OCI-LY7 (cell line): Measurements from ENCODE around the gene LGALS8. TPM values are rescaled to one million over a fixed set of nuclear protein-coding genes. Genes with fewer than 3 reads are reported as not detected.
"Not testable (repeated sequence)": the region's sequence is repeated elsewhere in the genome, so short reads cannot be mapped to it uniquely, and the experiment has no call there.

Experiments used
- BruUV-seq: library from RNA; stranded (reverse); fragments of 400-500 nt; replicated peaks from 2 replicates; lab custom pipeline; 2021; lab: Mats Ljungman, UMichigan
- CTCF ChIA-PET: fragments of 300-600 bp; sonication (Branson Sonifier 250); formaldehyde crosslinking; loops from one replicate; lab custom pipeline; 2022; ENCODE audit warnings: antibody characterized with exemption; ENCODE audit not compliant: unreplicated experiment; lab: Charles Lee
- POLR2A ChIA-PET: fragments of 300-600 bp; sonication (Branson Sonifier 250); formaldehyde crosslinking; loops from one replicate; lab custom pipeline; 2022; ENCODE audit warnings: antibody characterized with exemption; lab: Charles Lee
- DNase-seq: peaks from one replicate; pipeline ENCODE4 v3.0.0-alpha.2; 2015; ENCODE audit warnings: low spot score
- H2AFZ ChIP-seq: fragments of 200-600 bp; sonication (generic), shearing (Covaris generic); 2 replicates; pipeline ENCODE4 v1.6.1; 2014; ENCODE audit warnings: mild to moderate bottlenecking, antibody characterized with exemption, low read length, moderate library complexity
- H3K27ac ChIP-seq: fragments of 200-600 bp; sonication (generic); 2 replicates; pipeline ENCODE4 v1.5.1; 2014; ENCODE audit warnings: mixed run types, low read depth, mild to moderate bottlenecking, moderate library complexity, low read length, inconsistent platforms; ENCODE audit not compliant: poor library complexity, severe bottlenecking
- H3K36me3 ChIP-seq: fragments of 200-600 bp; sonication (generic); 2 replicates; pipeline ENCODE4 v1.6.1; 2014; ENCODE audit warnings: mild to moderate bottlenecking, antibody characterized with exemption, low read length, moderate library complexity, mixed read lengths; ENCODE audit not compliant: insufficient read depth
- H3K4me1 ChIP-seq: fragments of 200-600 bp; sonication (generic); 2 replicates; pipeline ENCODE4 v1.5.1; 2014; ENCODE audit warnings: mild to moderate bottlenecking, low read length; ENCODE audit not compliant: insufficient read depth, poor library complexity, severe bottlenecking
- H3K4me2 ChIP-seq: fragments of 200-600 bp; sonication (generic); 2 replicates; pipeline ENCODE4 v1.6.1; 2014; ENCODE audit warnings: mild to moderate bottlenecking, low read length
- H3K4me3 ChIP-seq: fragments of 200-600 bp; sonication (generic); 2 replicates; pipeline ENCODE4 v1.5.1; 2014; ENCODE audit warnings: mild to moderate bottlenecking, low read depth, low read length; ENCODE audit not compliant: poor library complexity, severe bottlenecking
- H3K79me2 ChIP-seq: fragments of 200-600 bp; sonication (generic); 2 replicates; pipeline ENCODE4 v1.6.1; 2016; ENCODE audit warnings: low read depth, mild to moderate bottlenecking, low read length, moderate library complexity, mixed read lengths; ENCODE audit not compliant: insufficient read depth
- H3K9me2 ChIP-seq: fragments of 200-600 bp; sonication (generic); 2 replicates; pipeline ENCODE4 v1.6.1; 2016; ENCODE audit warnings: mild to moderate bottlenecking, low read length, mixed read lengths; ENCODE audit not compliant: insufficient read depth
- H3K9me3 ChIP-seq: fragments of 200-600 bp; sonication (generic); 2 replicates; pipeline ENCODE4 v1.6.1; 2014; ENCODE audit warnings: mild to moderate bottlenecking, mixed run types, low read length, mixed read lengths
- H4K20me1 ChIP-seq: fragments of 200-600 bp; sonication (generic); 2 replicates; pipeline ENCODE4 v1.6.1; 2014; ENCODE audit warnings: mild to moderate bottlenecking, antibody characterized with exemption, low read length, moderate library complexity, mixed read lengths; ENCODE audit not compliant: insufficient read depth
- EZH2phosphoT487 ChIP-seq: fragments of 200-600 bp; sonication (generic); IDR thresholded peaks from 2 replicates; pipeline ENCODE4 v1.6.1; 2018; ENCODE audit warnings: low read depth, borderline replicate concordance, mild to moderate bottlenecking, mixed run types, antibody characterized with exemption, low read length, moderate library complexity, mixed read lengths
- intact Hi-C: fragments of 100-400 bp; cut with micrococcal nuclease; formaldehyde crosslinking; loops from one replicate; pipeline ENCODE4 v1.10.0; 2022; ENCODE audit not compliant: unreplicated experiment
- total RNA-seq, 2 experiments: library from RNA; depleted of rRNA in 1 of 2; stranded (reverse); fragments of >200 nt in 1 of 2; shearing (Covaris generic) in 1 of 2; gene quantifications; 2 replicates each; pipeline ENCODE4 v1.2.3, GENCODE V29; 2014 to 2022
- TF ChIP-seq, protein P1 (sequence below): fragments of 200-600 bp; sonication (generic); conservative IDR thresholded peaks from 2 replicates; pipeline ENCODE4 v1.5.1; 2014; ENCODE audit warnings: mild to moderate bottlenecking, antibody characterized with exemption, low read length, moderate library complexity, mixed read lengths

The LGALS8 gene
- total RNA-seq, 2 experiments from 2014 or later, result not detected

DNA sequence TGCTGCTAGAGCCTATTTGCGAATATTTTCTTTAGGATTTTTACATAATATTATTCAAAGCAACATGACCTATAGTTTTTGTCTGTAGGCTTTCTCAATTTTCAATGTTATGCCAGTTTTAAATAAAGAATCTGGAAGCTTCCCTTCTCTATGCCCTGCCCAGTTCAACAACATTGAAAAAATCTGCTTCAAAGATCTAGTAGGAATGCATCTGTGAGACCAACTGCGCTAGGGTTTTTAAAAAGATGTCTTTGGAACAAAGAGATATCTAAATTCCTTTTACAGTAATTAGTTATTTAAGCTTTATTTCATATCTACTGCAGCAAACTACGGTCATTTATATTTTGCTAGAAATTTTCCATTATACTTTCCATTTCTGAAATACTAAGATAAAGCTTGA is 54.9 kb downstream of the LGALS8 start:
- intact Hi-C loops, result no loop called here
- H2AFZ ChIP-seq, result no peak overlapping the region
- no peaks in the 10 kb centered on the region for H3K79me2 ChIP-seq
- H3K4me3 ChIP-seq, result no peak overlapping the region
- TF ChIP-seq, protein P1, sequence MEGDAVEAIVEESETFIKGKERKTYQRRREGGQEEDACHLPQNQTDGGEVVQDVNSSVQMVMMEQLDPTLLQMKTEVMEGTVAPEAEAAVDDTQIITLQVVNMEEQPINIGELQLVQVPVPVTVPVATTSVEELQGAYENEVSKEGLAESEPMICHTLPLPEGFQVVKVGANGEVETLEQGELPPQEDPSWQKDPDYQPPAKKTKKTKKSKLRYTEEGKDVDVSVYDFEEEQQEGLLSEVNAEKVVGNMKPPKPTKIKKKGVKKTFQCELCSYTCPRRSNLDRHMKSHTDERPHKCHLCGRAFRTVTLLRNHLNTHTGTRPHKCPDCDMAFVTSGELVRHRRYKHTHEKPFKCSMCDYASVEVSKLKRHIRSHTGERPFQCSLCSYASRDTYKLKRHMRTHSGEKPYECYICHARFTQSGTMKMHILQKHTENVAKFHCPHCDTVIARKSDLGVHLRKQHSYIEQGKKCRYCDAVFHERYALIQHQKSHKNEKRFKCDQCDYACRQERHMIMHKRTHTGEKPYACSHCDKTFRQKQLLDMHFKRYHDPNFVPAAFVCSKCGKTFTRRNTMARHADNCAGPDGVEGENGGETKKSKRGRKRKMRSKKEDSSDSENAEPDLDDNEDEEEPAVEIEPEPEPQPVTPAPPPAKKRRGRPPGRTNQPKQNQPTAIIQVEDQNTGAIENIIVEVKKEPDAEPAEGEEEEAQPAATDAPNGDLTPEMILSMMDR, result no peak
- no peak for TF ChIP-seq EZH2phosphoT487
- H3K4me1 ChIP-seq, result no peaks in the 10 kb centered on the region
- no peaks in the 10 kb centered on the region for H3K9me3 ChIP-seq
- peaks cover 95% of the 10 kb centered on the region for H3K36me3 ChIP-seq
- no peak overlapping the region for H3K27ac ChIP-seq
- POLR2A ChIA-PET, result interaction anchor here (0.7 to 1.1 kb wide), 3 partner anchors 16 to 223 kb away, joined by 3 read pairs; no protein-coding TSS in a partner anchor
- DNase-seq, result no peak
- H3K4me2 ChIP-seq, result no peak overlapping the region
- H3K9me2 ChIP-seq, result no peaks in the 10 kb centered on the region
- BruUV-seq, result no TSS peak
- CTCF ChIA-PET, result no interaction called here
- no peaks in the 10 kb centered on the region for H4K20me1 ChIP-seq

DNA sequence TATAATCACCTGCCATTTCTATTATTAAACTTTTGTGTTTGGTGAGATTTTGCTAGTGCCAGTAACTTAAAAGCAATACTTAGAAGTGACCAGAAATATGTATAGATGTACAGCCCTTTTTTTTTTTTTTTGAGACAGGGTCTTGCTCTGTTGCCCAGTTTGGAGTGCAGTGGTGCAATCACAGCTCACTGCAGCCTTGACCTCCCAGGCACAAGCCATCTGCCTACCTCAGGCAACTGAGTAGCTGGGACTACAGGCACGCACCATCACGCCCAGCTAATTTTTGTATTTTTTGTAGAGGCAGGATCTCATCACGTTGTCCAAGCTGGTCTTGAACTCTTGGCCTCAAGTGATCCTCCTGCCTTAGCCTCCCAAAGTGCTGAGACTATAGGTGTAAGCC is 56.6 kb downstream of the LGALS8 start:
- H4K20me1 ChIP-seq, H3K9me3 ChIP-seq, intact Hi-C loops, BruUV-seq, H3K4me3 ChIP-seq, H3K4me2 ChIP-seq, H3K79me2 ChIP-seq, H3K27ac ChIP-seq, H2AFZ ChIP-seq, CTCF ChIA-PET, DNase-seq, H3K9me2 ChIP-seq, H3K4me1 ChIP-seq: not testable (repeated sequence)
- peaks cover 95% of the 10 kb centered on the region for H3K36me3 ChIP-seq
- POLR2A ChIA-PET, result interaction anchor here (0.6 to 0.7 kb wide), 3 partner anchors 86 to 421 kb away, joined by 3 read pairs; no protein-coding TSS in a partner anchor

DNA sequence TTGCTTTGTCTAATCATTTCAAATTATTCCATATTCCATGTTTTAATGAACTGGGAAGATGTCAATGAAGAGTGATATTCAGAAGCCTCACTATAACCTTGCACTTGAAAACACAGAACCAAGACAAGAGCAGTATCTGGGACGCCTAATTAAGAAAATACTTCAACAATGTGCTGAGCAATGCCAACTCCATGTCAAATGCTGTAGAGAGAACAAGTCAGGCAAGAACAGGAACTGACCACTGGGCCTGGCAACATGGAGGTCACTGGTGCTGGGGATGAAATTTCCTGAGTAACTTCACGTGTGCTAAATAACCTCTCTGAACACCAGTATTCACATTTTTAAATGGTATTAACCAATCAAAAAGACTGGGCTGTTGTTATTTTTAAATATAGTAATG is 57.7 kb downstream of the LGALS8 start:
- BruUV-seq, result no TSS peak
- H4K20me1 ChIP-seq, result no peaks in the 10 kb centered on the region

More for the DNA sequence above, 57.7 kb downstream of the LGALS8 start:
- no peak overlapping the region for H3K27ac ChIP-seq
- no peaks in the 10 kb centered on the region for H3K9me2 ChIP-seq
- no peaks in the 10 kb centered on the region for H3K9me3 ChIP-seq
- intact Hi-C loops, result no loop called here
- peaks cover 95% of the 10 kb centered on the region for H3K36me3 ChIP-seq
- ChIA-PET POLR2A (interaction anchor here (1.0 to 1.9 kb wide), 2 partner anchors 13 to 19 kb away, joined by 7 to 9 read pairs; no protein-coding TSS in a partner anchor), CTCF (no interaction called here)
- H3K4me1 ChIP-seq, result no peaks in the 10 kb centered on the region
- no peak for DNase-seq
- no peak overlapping the region for H3K4me3 ChIP-seq
- no peaks in the 10 kb centered on the region for H3K79me2 ChIP-seq
- no peak overlapping the region for H3K4me2 ChIP-seq
- H2AFZ ChIP-seq, result no peak overlapping the region
- no peak for TF ChIP-seq EZH2phosphoT487
- TF ChIP-seq, protein P1, result no peak
